Fibroblast of pulmonary artery (primary cell): ENCODE results near the gene ABHD5.
"Not testable (repeated sequence)": the region's sequence is repeated elsewhere in the genome, so short reads cannot be mapped to it uniquely, and the experiment has no call there.

ENCODE experiments used
- DNase-seq: peaks from one replicate; pipeline ENCODE4 v3.0.0-alpha.2; 2010; ENCODE audit warnings: low read depth
- H3K4me3 ChIP-seq: replicated peaks from 2 replicates; pipeline ENCODE4 v1.5.1; 2011; ENCODE audit warnings: low read depth, mild to moderate bottlenecking, control low read depth, low read length, moderate library complexity
- CTCF ChIP-seq: IDR thresholded peaks from 2 replicates; pipeline ENCODE4 v1.5.1; 2011; ENCODE audit warnings: mild to moderate bottlenecking, control low read depth, low read length, inconsistent platforms; ENCODE audit errors: missing control alignments

Gene ABHD5

GRCh38 chr3:43676441-43676840 is 14.3 kb upstream of the ABHD5 start:
- no peak for TF ChIP-seq CTCF
- DNase-seq: no peak
- H3K4me3 ChIP-seq: no peak overlapping the region

- DNase-seq, H3K4me3 ChIP-seq: not testable (repeated sequence)
Observed at GRCh38 chr3:43678375-43678774, 12.4 kb upstream of the ABHD5 start.

- not testable (repeated sequence) for DNase-seq, H3K4me3 ChIP-seq
Observed at GRCh38 chr3:43678887-43679449, 11.8 kb upstream of the ABHD5 start.

- H3K4me3 ChIP-seq, DNase-seq: not testable (repeated sequence)
Observed at GRCh38 chr3:43680857-43681256, 9.9 kb upstream of the ABHD5 start.

GRCh38 chr3:43684944-43685343 is 5.8 kb upstream of the ABHD5 start:
- no peak for DNase-seq
- no peak overlapping the region for H3K4me3 ChIP-seq
- TF ChIP-seq CTCF: no peak

- no peak for TF ChIP-seq CTCF
- H3K4me3 ChIP-seq: no peak overlapping the region
- DNase-seq: no peak
Observed at GRCh38 chr3:43685921-43686320, 4.8 kb upstream of the ABHD5 start.

GRCh38 chr3:43686333-43686699 is 4.4 kb upstream of the ABHD5 start:
- no peak overlapping the region for H3K4me3 ChIP-seq
- no peak for DNase-seq
- TF ChIP-seq CTCF: no peak

GRCh38 chr3:43686700-43687498 is 3.8 kb upstream of the ABHD5 start:
- TF ChIP-seq CTCF: no peak
- no peak overlapping the region for H3K4me3 ChIP-seq
- no peak for DNase-seq
